K562 (cell line): Measurements from ENCODE around the gene TMEM203. TPM values are rescaled to one million over a fixed set of nuclear protein-coding genes. Genes with fewer than 3 reads are reported as not detected.
A peak's percentile ranks its signal among the peaks of the same experiment; 100 is the strongest.

Experiments used
- HNRNPL ChIP-seq: fragments of 200-400 bp; formaldehyde crosslinking; IDR thresholded peaks from 2 replicates; pipeline ENCODE4 v1.6.1; 2017; ENCODE audit warnings: low read depth, mild to moderate bottlenecking, low read length
- polyA plus RNA-seq, 8 experiments: library from polyadenylated mRNA; depleted of rRNA in 4 of 8; stranded (reverse) in 5 of 8; unstranded in 3 of 8; fragments of >200 nt; fragmentation: Nextera tagmentation in 2 of 8; fragmentation: Illumina TruSeq in 1 of 8; extraction: Ambion mirVana in 2 of 8; extraction: Trizol in 1 of 8; gene quantifications; 2 replicates each; pipeline versions ENCODE4 v1.2.1 to v1.2.3, GENCODE V29; 2011 to 2014; ENCODE audit warnings: inconsistent platforms in 1 of 8, missing spikeins in 1 of 8
- total RNA-seq, 7 experiments: library from RNA; depleted of rRNA in 6 of 7; stranded (reverse); fragments of >200 nt in 6 of 7; fragmentation: Illumina TruSeq in 2 of 7; extraction: Trizol in 2 of 7; gene quantifications; 2 replicates each; pipeline versions ENCODE4 v1.2.1 to v1.2.3, GENCODE V29; 2011 to 2021; ENCODE audit warnings: low replicate concordance in 1 of 7
- TF ChIP-seq, protein P1 (sequence below), 2 experiments: fragments of 450-650 bp; formaldehyde crosslinking in 1 of 2; IDR thresholded peaks; 2 replicates each; pipeline versions ENCODE4 v1.4.0 to v1.6.1; 2014 to 2020; ENCODE audit warnings: mild to moderate bottlenecking in 2 of 2, borderline replicate concordance in 1 of 2, low read depth in 1 of 2

TMEM203 gene
- total and polyA plus RNA-seq, 9 of the 15 experiments (the other 6 are each of a cell fraction or from before 2014, with no cell fraction given) = 8.8 to 59.5 (median 37.6) TPM

DNA sequence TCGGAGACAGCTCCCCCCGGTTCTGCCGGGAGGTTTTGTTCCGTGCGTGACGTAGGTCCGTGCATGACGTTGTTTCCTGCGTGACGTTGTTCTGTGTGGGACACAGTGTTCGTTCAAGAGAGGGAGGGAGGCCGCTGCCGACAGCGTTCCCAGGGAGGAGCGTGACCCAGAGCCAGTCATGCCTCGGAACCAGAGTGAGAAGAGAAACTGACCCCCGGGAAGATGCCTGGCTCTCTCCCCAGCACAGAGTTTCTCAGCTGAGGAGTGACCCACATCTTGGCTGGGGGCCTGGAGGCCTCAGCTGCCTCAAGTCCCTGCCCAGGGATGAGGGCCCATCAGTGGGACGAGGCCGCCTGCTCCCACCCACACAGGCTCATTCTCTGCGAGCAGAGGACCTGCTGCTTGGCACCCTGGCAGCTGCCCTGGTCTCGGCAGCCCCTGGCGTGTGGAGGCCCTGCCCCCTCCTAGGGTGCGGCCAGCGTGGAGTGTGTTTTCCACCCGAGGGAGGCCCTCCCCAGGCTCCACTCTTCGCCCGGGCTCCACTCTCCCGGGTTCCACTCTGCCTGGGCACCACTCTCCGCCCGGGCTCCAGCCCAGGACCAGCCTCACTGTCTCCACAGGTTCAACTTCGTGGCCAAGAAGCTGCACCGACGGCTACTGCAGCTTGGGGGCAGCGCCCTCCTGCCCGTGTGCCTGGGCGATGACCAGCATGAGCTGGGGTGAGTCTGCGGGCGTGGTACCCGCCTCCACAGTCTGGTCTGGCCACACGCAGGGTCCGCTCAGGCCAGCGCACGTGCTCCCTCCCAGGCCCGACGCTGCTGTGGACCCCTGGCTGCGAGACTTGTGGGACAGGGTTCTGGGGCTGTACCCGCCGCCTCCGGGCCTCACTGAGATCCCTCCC lies 8.0 kb upstream of the TMEM203 start (continued):
- TF ChIP-seq, protein P1, sequence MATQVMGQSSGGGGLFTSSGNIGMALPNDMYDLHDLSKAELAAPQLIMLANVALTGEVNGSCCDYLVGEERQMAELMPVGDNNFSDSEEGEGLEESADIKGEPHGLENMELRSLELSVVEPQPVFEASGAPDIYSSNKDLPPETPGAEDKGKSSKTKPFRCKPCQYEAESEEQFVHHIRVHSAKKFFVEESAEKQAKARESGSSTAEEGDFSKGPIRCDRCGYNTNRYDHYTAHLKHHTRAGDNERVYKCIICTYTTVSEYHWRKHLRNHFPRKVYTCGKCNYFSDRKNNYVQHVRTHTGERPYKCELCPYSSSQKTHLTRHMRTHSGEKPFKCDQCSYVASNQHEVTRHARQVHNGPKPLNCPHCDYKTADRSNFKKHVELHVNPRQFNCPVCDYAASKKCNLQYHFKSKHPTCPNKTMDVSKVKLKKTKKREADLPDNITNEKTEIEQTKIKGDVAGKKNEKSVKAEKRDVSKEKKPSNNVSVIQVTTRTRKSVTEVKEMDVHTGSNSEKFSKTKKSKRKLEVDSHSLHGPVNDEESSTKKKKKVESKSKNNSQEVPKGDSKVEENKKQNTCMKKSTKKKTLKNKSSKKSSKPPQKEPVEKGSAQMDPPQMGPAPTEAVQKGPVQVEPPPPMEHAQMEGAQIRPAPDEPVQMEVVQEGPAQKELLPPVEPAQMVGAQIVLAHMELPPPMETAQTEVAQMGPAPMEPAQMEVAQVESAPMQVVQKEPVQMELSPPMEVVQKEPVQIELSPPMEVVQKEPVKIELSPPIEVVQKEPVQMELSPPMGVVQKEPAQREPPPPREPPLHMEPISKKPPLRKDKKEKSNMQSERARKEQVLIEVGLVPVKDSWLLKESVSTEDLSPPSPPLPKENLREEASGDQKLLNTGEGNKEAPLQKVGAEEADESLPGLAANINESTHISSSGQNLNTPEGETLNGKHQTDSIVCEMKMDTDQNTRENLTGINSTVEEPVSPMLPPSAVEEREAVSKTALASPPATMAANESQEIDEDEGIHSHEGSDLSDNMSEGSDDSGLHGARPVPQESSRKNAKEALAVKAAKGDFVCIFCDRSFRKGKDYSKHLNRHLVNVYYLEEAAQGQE (IDR thresholded peaks at IDR 0.05; ENCODE audit: borderline replicate concordance) = 0 out of 2 replicates have a peak, but pooled peaks have one; percentile 10
- TF ChIP-seq, protein P1 (CRISPR knock-in tag; IDR thresholded peaks at IDR 0.05; ENCODE audit: low read depth) = no peak
- TF ChIP-seq HNRNPL = peak; percentile 54; the same call in 1 of the 2 replicates
